K562 (cell line): ENCODE data around the gene MAP1S. TPM values are rescaled to one million over a fixed set of nuclear protein-coding genes. Genes with fewer than 3 reads are reported as not detected.

Experiments used
- ATAC-seq: fragments of 200-7000 bp; cut with Tn5 transposase; 3 replicates; pipeline ENCODE4 v1.9.1; 2020; ENCODE audit warnings: moderate library complexity
- BruUV-seq: library from RNA; stranded (reverse); fragments of 400-500 nt; replicated peaks from 2 replicates; lab custom pipeline; 2021; lab: Mats Ljungman, UMichigan
- CTCF ChIA-PET: fragments of 300-600 bp; formaldehyde crosslinking; extraction: SDS; loops from one replicate; lab custom pipeline; 2021; ENCODE audit warnings: low intra/inter-chr PET ratio; lab: Yijun Ruan, JAX
- POLR2A ChIA-PET: fragments of 300-600, 350-650 bp; sonication (Branson Sonifier 250); formaldehyde crosslinking; extraction: SDS; loops from one replicate; lab custom pipeline; 2021; ENCODE audit warnings: antibody characterized with exemption, inconsistent platforms; lab: Yijun Ruan, JAX
- DNase-seq, 4 experiments: peaks; one replicate each; pipeline versions ENCODE4 v3.0.0 to v3.0.0-alpha.2; 2011 to 2018; ENCODE audit warnings: low spot score in 3 of 4, mixed read lengths in 3 of 4; ENCODE audit errors: extremely low read depth in 1 of 4
- FAIRE-seq: peaks from 2 replicates; lab custom pipeline; 2011; peaks lifted over from hg19 to GRCh38; lab: Jason Lieb, UNC
- H2AFZ ChIP-seq: 2 replicates; pipeline ENCODE4 v1.6.0; 2011; ENCODE audit warnings: low read depth, low read length, control low read depth, inconsistent platforms
- H3K27ac ChIP-seq: fragments of 200-600 bp; 3 replicates; pipeline ENCODE4 v1.8.0; 2011; ENCODE audit warnings: low read depth, mild to moderate bottlenecking, control low read depth, inconsistent platforms, low read length, moderate library complexity, mixed read lengths; ENCODE audit errors: extremely low read depth
- H3K27me3 ChIP-seq, 2 experiments: fragments of 300-600 bp in 1 of 2; 2 replicates in 1 of 2; 3 replicates in 1 of 2; pipeline versions ENCODE4 v1.6.0 to v1.8.0; 2011; ENCODE audit warnings: inconsistent platforms in 2 of 2, low read length in 2 of 2, mild to moderate bottlenecking in 1 of 2, mixed read lengths in 1 of 2, moderate library complexity in 1 of 2; ENCODE audit not compliant: control insufficient read depth in 2 of 2, insufficient read depth in 2 of 2
- H3K36me3 ChIP-seq: fragments of 300-600 bp; 3 replicates; pipeline ENCODE4 v1.8.0; 2011; ENCODE audit warnings: mild to moderate bottlenecking, low read length, inconsistent platforms; ENCODE audit not compliant: control insufficient read depth, insufficient read depth
- H3K4me1 ChIP-seq, 2 experiments: fragments of 200-600 bp in 1 of 2; replicated peaks in 1 of 2; 2 replicates in 1 of 2; 3 replicates in 1 of 2; pipeline versions ENCODE4 v1.5.1 to v1.8.0; 2011; ENCODE audit warnings: inconsistent platforms in 2 of 2, low read length in 2 of 2, mild to moderate bottlenecking in 1 of 2, mixed read lengths in 1 of 2, moderate library complexity in 1 of 2; ENCODE audit not compliant: control insufficient read depth in 2 of 2, insufficient read depth in 2 of 2
- H3K4me2 ChIP-seq: 2 replicates; pipeline ENCODE4 v1.6.1; 2011; ENCODE audit warnings: low read length, control low read depth, inconsistent platforms, mixed read lengths; ENCODE audit not compliant: insufficient read depth
- H3K4me3 ChIP-seq: fragments of 200-600 bp; sonication (generic), shearing (Covaris generic); 2 replicates; pipeline ENCODE4 v1.5.1; 2016; ENCODE audit warnings: control low read depth, inconsistent platforms
- H3K79me2 ChIP-seq: fragments of 200-600 bp; 3 replicates; pipeline ENCODE4 v1.8.0; 2011; ENCODE audit warnings: low read length, inconsistent platforms; ENCODE audit not compliant: control insufficient read depth, insufficient read depth
- H3K9ac ChIP-seq, 2 experiments: 2 replicates each; pipeline versions ENCODE4 v1.6.0 to v1.6.1; 2011; ENCODE audit warnings: low read depth in 2 of 2, low read length in 2 of 2, control low read depth in 1 of 2, inconsistent platforms in 1 of 2, mild to moderate bottlenecking in 1 of 2, mixed read lengths in 1 of 2; ENCODE audit not compliant: insufficient read depth in 1 of 2
- H3K9me1 ChIP-seq: one replicate; pipeline ENCODE4 v1.6.0; 2011; ENCODE audit warnings: inconsistent platforms, mild to moderate bottlenecking, low read length, moderate library complexity; ENCODE audit not compliant: control insufficient read depth, insufficient read depth
- H3K9me3 ChIP-seq: replicated peaks from 2 replicates; pipeline ENCODE4 v1.5.1; 2011; ENCODE audit warnings: low read depth, low read length, inconsistent platforms; ENCODE audit not compliant: control insufficient read depth, insufficient read depth
- H4K20me1 ChIP-seq: replicated peaks from 2 replicates; pipeline ENCODE4 v1.6.1; 2011; ENCODE audit warnings: low read length, inconsistent platforms, mixed read lengths; ENCODE audit not compliant: control insufficient read depth, insufficient read depth
- TBL1XR1 ChIP-seq, 2 experiments: IDR thresholded peaks; 2 replicates each; pipeline ENCODE4 v1.6.1; 2012; ENCODE audit warnings: improper control_type of control experiment in 2 of 2, low read length in 2 of 2, mild to moderate bottlenecking in 1 of 2
- ZFP36 ChIP-seq: fragments of 150-350 bp; IDR thresholded peaks from 2 replicates; pipeline ENCODE4 v1.6.1; 2018; ENCODE audit warnings: low read length, low read depth; ENCODE audit not compliant: partially characterized antibody
- ZKSCAN8 ChIP-seq: fragments of 200-800 bp; sonication (Bioruptor generic); IDR thresholded peaks from 2 replicates; pipeline ENCODE4 v1.6.1; 2016; ENCODE audit warnings: missing genetic modification characterization, missing compliant biosample characterization
- WGBS: fragments of 100-300 bp; shearing (Covaris generic); methylation state at CpG from one replicate; pipeline ENCODE4 v1.1.6; 2016; ENCODE audit warnings: low coverage, mixed read lengths; ENCODE audit not compliant: insufficient coverage; ENCODE audit errors: missing lambda C conversion rate; 5-methylcytosine and 5-hydroxymethylcytosine counted together
- in situ Hi-C: fragments of 300-500 bp; cut with MboI; formaldehyde crosslinking; loops from 4 replicates; pipeline ENCODE4 v1.15.0; 2018; ENCODE audit warnings: inconsistent platforms, mixed read lengths
- intact Hi-C: fragments of 100-400 bp; cut with micrococcal nuclease; formaldehyde crosslinking; loops from 2 replicates; pipeline ENCODE4 v1.14.2; 2022
- polyA plus RNA-seq, 8 experiments: library from polyadenylated mRNA; depleted of rRNA in 4 of 8; stranded (reverse) in 5 of 8; unstranded in 3 of 8; fragments of >200 nt; fragmentation: Nextera tagmentation in 2 of 8; fragmentation: Illumina TruSeq in 1 of 8; extraction: Ambion mirVana in 2 of 8; extraction: Trizol in 1 of 8; gene quantifications; 2 replicates each; pipeline versions ENCODE4 v1.2.1 to v1.2.3, GENCODE V29; 2011 to 2014; ENCODE audit warnings: inconsistent platforms in 1 of 8, missing spikeins in 1 of 8
- total RNA-seq, 7 experiments: library from RNA; depleted of rRNA in 6 of 7; stranded (reverse); fragments of >200 nt in 6 of 7; fragmentation: Illumina TruSeq in 2 of 7; extraction: Trizol in 2 of 7; gene quantifications; 2 replicates each; pipeline versions ENCODE4 v1.2.1 to v1.2.3, GENCODE V29; 2011 to 2021; ENCODE audit warnings: low replicate concordance in 1 of 7
- TF ChIP-seq, protein P1 (sequence below): fragments of 250-450 bp; sonication (Bioruptor Pico); IDR thresholded peaks from 2 replicates; pipeline ENCODE4 v1.4.0; 2020; ENCODE audit warnings: borderline replicate concordance
- TF ChIP-seq, protein P2 (sequence below): fragments of 250-450 bp; sonication (Bioruptor Pico); IDR thresholded peaks from 2 replicates; pipeline ENCODE4 v1.6.1; 2021; ENCODE audit warnings: mild to moderate bottlenecking

The MAP1S gene
- total and polyA plus RNA-seq, 9 of the 15 experiments (the other 6 are each of a cell fraction or from before 2014, with no cell fraction given): 2.0 to 81.0 (median 9.5) TPM

DNA sequence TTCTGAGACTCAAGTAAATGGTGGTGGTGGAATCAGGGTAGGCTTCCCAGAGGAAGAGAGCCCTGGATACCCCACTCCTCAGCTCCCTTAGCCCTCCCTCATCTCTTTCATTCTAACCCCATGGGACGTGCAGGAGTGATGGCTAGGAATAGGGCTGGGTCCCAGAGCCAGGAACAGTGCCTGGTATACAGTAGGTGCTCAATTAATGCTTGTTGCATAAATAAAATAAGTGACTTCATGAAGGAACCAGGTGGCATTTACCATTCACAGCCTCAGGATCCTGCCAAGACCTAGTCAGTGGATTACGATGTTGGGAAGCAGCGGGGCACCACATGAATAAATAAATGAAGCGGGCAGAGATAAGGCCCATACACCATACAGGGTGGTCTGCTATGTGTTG lies 35.0 kb upstream of the MAP1S start:
- no peaks in the 10 kb centered on the region for H3K79me2 ChIP-seq
- FAIRE-seq (no peak), DNase-seq (no peak), ATAC-seq (no peak)
- peaks cover 3 to 13% of the 10 kb centered on the region in 2 experiments; a peak in 4 of 5 replicates for H3K27me3 ChIP-seq
- in situ Hi-C loops: no loop called here
- no TSS peak for BruUV-seq
- H3K4me2 ChIP-seq: no peak overlapping the region
- H2AFZ ChIP-seq: no peak overlapping the region
- H3K9me3 ChIP-seq: no peaks in the 10 kb centered on the region
- TF ChIP-seq, protein P1, sequence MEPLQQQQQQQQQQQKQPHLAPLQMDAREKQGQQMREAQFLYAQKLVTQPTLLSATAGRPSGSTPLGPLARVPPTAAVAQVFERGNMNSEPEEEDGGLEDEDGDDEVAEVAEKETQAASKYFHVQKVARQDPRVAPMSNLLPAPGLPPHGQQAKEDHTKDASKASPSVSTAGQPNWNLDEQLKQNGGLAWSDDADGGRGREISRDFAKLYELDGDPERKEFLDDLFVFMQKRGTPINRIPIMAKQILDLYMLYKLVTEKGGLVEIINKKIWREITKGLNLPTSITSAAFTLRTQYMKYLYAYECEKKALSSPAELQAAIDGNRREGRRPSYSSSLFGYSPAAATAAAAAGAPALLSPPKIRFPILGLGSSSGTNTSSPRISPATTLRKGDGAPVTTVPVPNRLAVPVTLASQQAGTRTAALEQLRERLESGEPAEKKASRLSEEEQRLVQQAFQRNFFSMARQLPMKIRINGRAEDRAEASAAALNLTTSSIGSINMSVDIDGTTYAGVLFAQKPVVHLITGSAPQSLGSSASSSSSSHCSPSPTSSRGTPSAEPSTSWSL: no peak
- peak; percentile 26 for TF ChIP-seq ZFP36
- TF ChIP-seq, protein P2, sequence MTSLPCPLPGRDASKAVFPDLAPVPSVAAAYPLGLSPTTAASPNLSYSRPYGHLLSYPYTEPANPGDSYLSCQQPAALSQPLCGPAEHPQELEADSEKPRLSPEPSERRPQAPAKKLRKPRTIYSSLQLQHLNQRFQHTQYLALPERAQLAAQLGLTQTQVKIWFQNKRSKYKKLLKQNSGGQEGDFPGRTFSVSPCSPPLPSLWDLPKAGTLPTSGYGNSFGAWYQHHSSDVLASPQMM: no peak
- TF ChIP-seq TBL1XR1 (IDR thresholded peaks at IDR 0.05; ENCODE audit: low read length in 2 of 2): no peak
- TF ChIP-seq ZKSCAN8 (CRISPR knock-in tag): peak; percentile 97
- 8% methylated on average over 3 of the region's 4 CpGs for WGBS
- H3K9me1 ChIP-seq: no peaks in the 10 kb centered on the region
- no peak overlapping the region for H3K9ac ChIP-seq
- H3K4me1 ChIP-seq: peaks cover 8 to 38% of the 10 kb centered on the region in 2 experiments; a peak in 4 of 5 replicates
- no peak overlapping the region for H3K4me3 ChIP-seq
- H3K36me3 ChIP-seq: no peaks in the 10 kb centered on the region
- ChIA-PET POLR2A (no interaction called here), CTCF (no interaction called here)
- peaks cover 19% of the 10 kb centered on the region for H4K20me1 ChIP-seq
- no peak overlapping the region for H3K27ac ChIP-seq
- intact Hi-C loops: no loop called here
